Epithelial cell of proximal tubule (primary cell): ENCODE measurements around the gene CRABP2. TPM values are rescaled to one million over a fixed set of nuclear protein-coding genes. Genes with fewer than 3 reads are reported as not detected.

Source experiments
- DNase-seq: peaks from one replicate; pipeline ENCODE4 v3.0.0-alpha.2; 2011; ENCODE audit warnings: low read depth
- H3K4me3 ChIP-seq: 2 replicates; pipeline ENCODE4 v1.5.1; 2011; ENCODE audit warnings: low read depth, mild to moderate bottlenecking, low read length
- CTCF ChIP-seq: conservative IDR thresholded peaks from 2 replicates; pipeline ENCODE4 v1.5.1; 2012; ENCODE audit warnings: low read depth, mild to moderate bottlenecking, low read length
- total RNA-seq: library from RNA; depleted of rRNA; stranded (reverse); fragments of >200 nt; gene quantifications from 2 replicates; pipeline ENCODE4 v1.2.3, GENCODE V29; 2015

The CRABP2 gene
- total RNA-seq, 1 donor from 2014 or later: 77.1 TPM

GRCh38 chr1:156728599-156729462 lies 23.4 kb upstream of the CRABP2 start, which contains the start of gene ISG20L2:
TSS of gene ISG20L2 (minus strand) at chr1:156728766. CDS start at chr1:156727652, 1,114 bp downstream.
- peak within 1 kb of the TSS; percentile 100 for H3K4me3 ChIP-seq
- no peak for TF ChIP-seq CTCF
- no peak for DNase-seq

DNA sequence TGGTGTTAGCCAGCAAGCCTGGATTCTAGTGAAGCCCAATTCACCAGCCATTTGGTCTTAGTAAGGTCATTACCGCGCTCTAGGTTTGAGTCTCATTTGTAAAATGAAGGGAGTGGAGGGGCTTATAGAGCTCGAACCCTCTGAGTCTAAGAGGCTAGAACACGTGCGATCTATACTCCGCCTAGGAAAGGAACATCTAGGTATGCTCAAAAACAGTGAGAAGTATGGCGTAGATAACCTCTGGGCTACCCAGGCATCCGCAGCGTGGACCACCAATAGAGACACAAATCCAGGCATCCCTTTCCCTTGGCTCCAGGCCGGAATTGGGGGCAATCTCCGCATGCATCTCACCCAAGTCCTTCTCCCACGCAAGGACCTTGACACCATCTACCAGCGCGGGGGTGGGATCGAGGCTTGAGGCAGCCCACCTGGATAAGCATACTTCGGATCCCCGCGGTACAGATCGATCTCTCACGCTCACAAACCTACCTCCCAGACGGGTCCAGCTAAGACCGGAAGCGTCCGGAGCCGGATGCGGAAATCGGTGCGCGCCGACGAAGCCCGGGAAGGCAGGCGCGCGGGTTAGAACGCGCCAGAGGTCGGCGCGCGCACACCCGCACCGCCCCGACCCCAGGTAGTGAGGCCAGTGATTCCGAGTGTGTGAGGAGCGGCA lies 22.7 kb upstream of the CRABP2 start, which contains the start of gene METTL25B:
METTL25B (plus strand) TSS at position 544 of the 673 bp plus-strand sequence. CDS start 636 bp downstream, outside the sequence.
- H3K4me3 ChIP-seq: peak within 1 kb of the TSS; percentile 100
- no peak for DNase-seq
- TF ChIP-seq CTCF: no peak

- no peak for DNase-seq
- no peak for TF ChIP-seq CTCF
- H3K4me3 ChIP-seq: peak overlapping the region; percentile 100
These were observed 22.1 kb upstream of the CRABP2 start for GRCh38 chr1:156727492-156727891.

DNA sequence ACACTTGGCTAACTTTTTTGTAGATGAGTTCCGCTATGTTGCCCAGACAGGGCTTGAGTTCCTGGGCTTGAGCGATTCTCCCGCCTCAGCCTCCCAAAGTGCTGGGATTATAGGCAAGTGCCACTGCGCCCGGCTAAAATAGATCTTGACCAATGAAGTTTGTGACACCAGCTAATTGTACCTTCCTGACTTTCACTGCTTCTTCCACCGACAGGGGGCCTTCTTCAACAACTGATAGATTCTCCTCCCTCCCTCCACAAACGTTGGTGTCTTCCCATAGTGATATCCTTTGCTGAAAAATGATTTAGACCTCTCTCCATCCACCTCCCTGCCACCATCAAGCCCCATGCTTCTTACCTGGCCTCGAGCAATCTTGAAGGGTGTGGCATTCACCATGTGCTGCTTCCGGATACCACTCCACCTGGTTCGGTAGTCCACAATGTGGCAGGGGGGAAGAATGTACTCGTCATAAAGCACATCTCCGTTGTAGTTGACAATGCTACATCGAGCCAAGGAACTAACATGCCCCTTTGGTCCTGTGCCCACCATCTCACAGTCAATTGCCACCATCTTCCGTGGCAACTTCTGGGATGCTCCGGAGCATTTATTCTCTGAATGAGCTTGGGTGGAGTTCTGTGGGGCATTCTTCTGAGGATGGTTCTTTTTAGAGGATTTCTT lies 21.3 kb upstream of the CRABP2 start:
- peak overlapping the region; percentile 100 for H3K4me3 ChIP-seq
- no peak for DNase-seq
- TF ChIP-seq CTCF: peak; percentile 73

- H3K4me3 ChIP-seq: peak overlapping the region; percentile 100
These were observed 20.4 kb upstream of the CRABP2 start for GRCh38 chr1:156725683-156726280.

More at GRCh38 chr1:156725683-156726280, 20.4 kb upstream of the CRABP2 start:
- DNase-seq: no peak
- peak; percentile 99 for TF ChIP-seq CTCF
